ENCODE measurements around the gene MC5R. TPM values are rescaled to one million over a fixed set of nuclear protein-coding genes. Genes with fewer than 3 reads are reported as not detected.

The MC5R gene
- total RNA-seq, 1 experiment from 2014 or later, result not detected

DNA sequence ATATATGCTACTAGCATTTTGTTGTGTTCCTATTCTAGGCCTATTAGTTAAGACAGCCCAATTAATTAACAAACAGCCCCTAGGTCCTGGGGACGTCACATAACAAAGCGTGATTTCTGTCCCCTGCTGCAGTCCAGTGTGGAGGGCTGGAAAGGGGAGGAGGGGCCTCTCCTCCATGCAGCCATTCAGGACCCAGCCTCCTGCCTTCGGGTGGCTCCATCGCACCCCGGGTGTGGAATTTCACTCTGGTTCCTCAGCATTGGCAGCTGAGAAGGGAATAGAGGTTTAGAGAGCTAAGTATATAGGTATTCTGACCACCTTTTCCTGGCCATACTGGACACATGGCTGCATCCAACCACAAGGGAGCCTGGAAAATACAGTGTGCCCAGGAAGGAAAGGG is 49.0 kb downstream of the MC5R start:
- Histone ChIP-seq H3K18ac (ENCODE audit: insufficient read length, low read depth, low read length) (no peak overlapping the region), H3K4me1 (ENCODE audit: insufficient read depth, low read length) (no peaks in the 10 kb centered on the region), H3T11ph (ENCODE audit: low read length) (no peak overlapping the region), H3K79me2 (ENCODE audit: insufficient read depth, low read length) (no peaks in the 10 kb centered on the region), H4K5ac (ENCODE audit: insufficient read length, low read depth, low read length) (no peak overlapping the region), H2BK20ac (ENCODE audit: low read depth, low read length, poor library complexity, severe bottlenecking) (no peak overlapping the region), H3K4me2 (ENCODE audit: insufficient read depth, insufficient read length, low read length) (no peak overlapping the region), H4K8ac (replicated peaks; ENCODE audit: insufficient read length, low read depth, low read length) (no peak overlapping the region), H2AK5ac (ENCODE audit: insufficient read length, low read length) (no peak overlapping the region), H4K91ac (ENCODE audit: insufficient read length, low read depth, low read length) (no peak overlapping the region), H4K20me1 (ENCODE audit: control insufficient read depth, insufficient read depth, insufficient read length) (no peaks in the 10 kb centered on the region), H3K27ac (ENCODE audit: insufficient read length, low read depth, low read length) (no peak overlapping the region), H3K9ac (ENCODE audit: extremely low read depth, insufficient read length, low read length) (no peak overlapping the region), H3K23ac (ENCODE audit: insufficient read length, low read depth, low read length) (no peak overlapping the region), H2BK12ac (ENCODE audit: insufficient read length, low read depth, low read length) (no peak overlapping the region), H3K56ac (ENCODE audit: insufficient read length, low read depth, low read length) (no peak overlapping the region), H2AFZ (ENCODE audit: low read length) (no peak overlapping the region), H3K9me3 (ENCODE audit: control insufficient read depth, low read depth, low read length) (no peaks in the 10 kb centered on the region), H3K79me1 (ENCODE audit: insufficient read depth, low read depth, low read length, poor library complexity, severe bottlenecking) (no peaks in the 10 kb centered on the region), H3K4ac (ENCODE audit: low read depth, low read length) (no peak overlapping the region), H2BK15ac (ENCODE audit: low read depth, low read length) (no peak overlapping the region), H2BK120ac (ENCODE audit: low read depth, low read length, poor library complexity, severe bottlenecking) (no peak overlapping the region), H3K23me2 (ENCODE audit: insufficient read length, low read depth, low read length, poor library complexity, severe bottlenecking) (peaks cover 6% of the 10 kb centered on the region), H2BK5ac (ENCODE audit: insufficient read length, low read length) (no peak overlapping the region), H3K14ac (ENCODE audit: insufficient read depth, low read length) (no peak overlapping the region), H3K27me3 (ENCODE audit: insufficient read depth, low read length) (peaks cover 8% of the 10 kb centered on the region; the same call in 1 of the 2 replicates)
- no peak overlapping the region for H3K4me3 Mint-ChIP-seq
- H3K27me3 Mint-ChIP-seq (ENCODE audit: low read depth), result peaks cover 36% of the 10 kb centered on the region
- DNase-seq, result no peak
- no peak overlapping the region for H3K27ac Mint-ChIP-seq
- H3K4me1 Mint-ChIP-seq, result peaks cover 25% of the 10 kb centered on the region in 2 experiments
- H3K9me3 Mint-ChIP-seq, result 0 out of 5 replicates have a peak, but pooled peaks cover 0 to 1% of the 10 kb centered on the region in 2 experiments
- TF ChIP-seq, protein P1, sequence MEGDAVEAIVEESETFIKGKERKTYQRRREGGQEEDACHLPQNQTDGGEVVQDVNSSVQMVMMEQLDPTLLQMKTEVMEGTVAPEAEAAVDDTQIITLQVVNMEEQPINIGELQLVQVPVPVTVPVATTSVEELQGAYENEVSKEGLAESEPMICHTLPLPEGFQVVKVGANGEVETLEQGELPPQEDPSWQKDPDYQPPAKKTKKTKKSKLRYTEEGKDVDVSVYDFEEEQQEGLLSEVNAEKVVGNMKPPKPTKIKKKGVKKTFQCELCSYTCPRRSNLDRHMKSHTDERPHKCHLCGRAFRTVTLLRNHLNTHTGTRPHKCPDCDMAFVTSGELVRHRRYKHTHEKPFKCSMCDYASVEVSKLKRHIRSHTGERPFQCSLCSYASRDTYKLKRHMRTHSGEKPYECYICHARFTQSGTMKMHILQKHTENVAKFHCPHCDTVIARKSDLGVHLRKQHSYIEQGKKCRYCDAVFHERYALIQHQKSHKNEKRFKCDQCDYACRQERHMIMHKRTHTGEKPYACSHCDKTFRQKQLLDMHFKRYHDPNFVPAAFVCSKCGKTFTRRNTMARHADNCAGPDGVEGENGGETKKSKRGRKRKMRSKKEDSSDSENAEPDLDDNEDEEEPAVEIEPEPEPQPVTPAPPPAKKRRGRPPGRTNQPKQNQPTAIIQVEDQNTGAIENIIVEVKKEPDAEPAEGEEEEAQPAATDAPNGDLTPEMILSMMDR (conservative IDR thresholded peaks at IDR 0.05), result no peak
- WGBS (ENCODE audit: extremely low coverage, insufficient read length, low lambda C conversion rate), result no CpG with 5 or more reads among the region's 5 CpGs
- H3K36me3 Mint-ChIP-seq (ENCODE audit: insufficient read depth in 1 of 3, low read depth in 3 of 3), result no peaks in the 10 kb centered on the region; a peak in 1 of 7 replicates

Data from H9 (cell line).